Mesothelial cell of epicardium (in vitro differentiated cells): ENCODE data around the gene SHROOM3. TPM values are rescaled to one million over a fixed set of nuclear protein-coding genes. Genes with fewer than 3 reads are reported as not detected.

ENCODE experiments used
- DNase-seq, 2 experiments: peaks; one replicate each; pipeline ENCODE4 v3.0.0; 2021; ENCODE audit warnings: low spot score in 2 of 2; ENCODE audit not compliant: unreplicated experiment in 2 of 2
- H3K27ac Mint-ChIP-seq: 2 replicates; pipeline ENCODE4 v1.8.0; 2021; ENCODE audit warnings: mixed read lengths
- H3K27me3 Mint-ChIP-seq: 2 replicates; pipeline ENCODE4 v1.8.0; 2021; ENCODE audit warnings: low read depth, mixed read lengths
- H3K36me3 Mint-ChIP-seq: 2 replicates; pipeline ENCODE4 v1.8.0; 2021; ENCODE audit warnings: mixed read lengths
- H3K4me1 Mint-ChIP-seq: 2 replicates; pipeline ENCODE4 v1.8.0; 2021; ENCODE audit warnings: mixed read lengths
- H3K4me3 Mint-ChIP-seq: 2 replicates; pipeline ENCODE4 v1.8.0; 2021; ENCODE audit warnings: mild to moderate bottlenecking, moderate library complexity, mixed read lengths
- H3K9me3 Mint-ChIP-seq: 2 replicates; pipeline ENCODE4 v1.8.0; 2021; ENCODE audit warnings: mixed read lengths
- total RNA-seq: library from RNA; stranded (reverse); gene quantifications from 3 replicates; pipeline ENCODE4 v1.2.1, GENCODE V29; 2021
- TF ChIP-seq, protein P1 (sequence below): fragments of 200-600 bp; sonication (generic); IDR thresholded peaks from one replicate; pipeline ENCODE4 v1.5.0; 2021; ENCODE audit warnings: antibody characterized with exemption; ENCODE audit not compliant: unreplicated experiment

SHROOM3 gene
- total RNA-seq, 1 donor from 2014 or later: 62.7 TPM

GRCh38 chr4:76691807-76692582 lies 257.0 kb downstream of the SHROOM3 start:
- peaks cover 68% of the 10 kb centered on the region for H3K4me1 Mint-ChIP-seq
- DNase-seq: no peak
- no peaks in the 10 kb centered on the region for H3K36me3 Mint-ChIP-seq
- TF ChIP-seq, protein P1, sequence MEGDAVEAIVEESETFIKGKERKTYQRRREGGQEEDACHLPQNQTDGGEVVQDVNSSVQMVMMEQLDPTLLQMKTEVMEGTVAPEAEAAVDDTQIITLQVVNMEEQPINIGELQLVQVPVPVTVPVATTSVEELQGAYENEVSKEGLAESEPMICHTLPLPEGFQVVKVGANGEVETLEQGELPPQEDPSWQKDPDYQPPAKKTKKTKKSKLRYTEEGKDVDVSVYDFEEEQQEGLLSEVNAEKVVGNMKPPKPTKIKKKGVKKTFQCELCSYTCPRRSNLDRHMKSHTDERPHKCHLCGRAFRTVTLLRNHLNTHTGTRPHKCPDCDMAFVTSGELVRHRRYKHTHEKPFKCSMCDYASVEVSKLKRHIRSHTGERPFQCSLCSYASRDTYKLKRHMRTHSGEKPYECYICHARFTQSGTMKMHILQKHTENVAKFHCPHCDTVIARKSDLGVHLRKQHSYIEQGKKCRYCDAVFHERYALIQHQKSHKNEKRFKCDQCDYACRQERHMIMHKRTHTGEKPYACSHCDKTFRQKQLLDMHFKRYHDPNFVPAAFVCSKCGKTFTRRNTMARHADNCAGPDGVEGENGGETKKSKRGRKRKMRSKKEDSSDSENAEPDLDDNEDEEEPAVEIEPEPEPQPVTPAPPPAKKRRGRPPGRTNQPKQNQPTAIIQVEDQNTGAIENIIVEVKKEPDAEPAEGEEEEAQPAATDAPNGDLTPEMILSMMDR: no peak
- peak overlapping the region; percentile 97 for H3K4me3 Mint-ChIP-seq
- H3K27ac Mint-ChIP-seq: peak overlapping the region; percentile 55
- no peaks in the 10 kb centered on the region for H3K9me3 Mint-ChIP-seq
- no peaks in the 10 kb centered on the region for H3K27me3 Mint-ChIP-seq

- H3K4me3 Mint-ChIP-seq: no peak overlapping the region
- no peak for DNase-seq
- no peak overlapping the region for H3K27ac Mint-ChIP-seq
Measured at GRCh38 chr4:76692761-76693160, 257.7 kb downstream of the SHROOM3 start.

GRCh38 chr4:76694056-76694455 lies 259.0 kb downstream of the SHROOM3 start:
- H3K27me3 Mint-ChIP-seq: no peaks in the 10 kb centered on the region
- H3K4me1 Mint-ChIP-seq: peaks cover 64% of the 10 kb centered on the region
- no peaks in the 10 kb centered on the region for H3K36me3 Mint-ChIP-seq
- H3K27ac Mint-ChIP-seq: no peak overlapping the region
- TF ChIP-seq, protein P1: no peak
- H3K9me3 Mint-ChIP-seq: no peaks in the 10 kb centered on the region
- H3K4me3 Mint-ChIP-seq: no peak overlapping the region
- DNase-seq: no peak

More at GRCh38 chr4:76692761-76693160, 257.7 kb downstream of the SHROOM3 start:
- H3K27me3 Mint-ChIP-seq: no peaks in the 10 kb centered on the region
- H3K36me3 Mint-ChIP-seq: no peaks in the 10 kb centered on the region
- H3K9me3 Mint-ChIP-seq: no peaks in the 10 kb centered on the region
- peaks cover 69% of the 10 kb centered on the region for H3K4me1 Mint-ChIP-seq
- TF ChIP-seq, protein P1: no peak

DNA sequence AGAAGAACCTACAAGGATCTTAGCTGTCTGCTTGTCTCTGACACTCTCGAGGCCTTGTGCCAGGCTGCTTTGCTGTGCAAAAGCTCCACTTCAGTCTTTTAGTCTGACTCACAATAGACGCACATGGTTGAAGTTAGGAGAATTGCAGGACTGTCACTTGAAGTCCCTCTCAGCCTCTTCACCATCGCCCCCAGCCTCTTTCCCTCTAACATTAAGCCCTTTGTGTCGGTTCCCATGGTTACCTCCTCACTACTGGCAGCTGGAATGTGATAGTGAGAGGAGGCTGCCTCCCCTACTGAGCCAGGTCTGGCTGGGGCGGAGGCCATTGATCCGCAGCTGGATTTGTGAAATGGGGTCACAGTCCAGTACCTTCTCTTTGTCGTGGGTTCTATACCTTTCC lies 261.1 kb downstream of the SHROOM3 start:
- no peaks in the 10 kb centered on the region for H3K9me3 Mint-ChIP-seq
- no peak for DNase-seq
- H3K27ac Mint-ChIP-seq: peak overlapping the region; percentile 62
- no peaks in the 10 kb centered on the region for H3K27me3 Mint-ChIP-seq
- peaks cover 61% of the 10 kb centered on the region for H3K4me1 Mint-ChIP-seq
- TF ChIP-seq, protein P1: no peak
- H3K4me3 Mint-ChIP-seq: no peak overlapping the region
- no peaks in the 10 kb centered on the region for H3K36me3 Mint-ChIP-seq

DNA sequence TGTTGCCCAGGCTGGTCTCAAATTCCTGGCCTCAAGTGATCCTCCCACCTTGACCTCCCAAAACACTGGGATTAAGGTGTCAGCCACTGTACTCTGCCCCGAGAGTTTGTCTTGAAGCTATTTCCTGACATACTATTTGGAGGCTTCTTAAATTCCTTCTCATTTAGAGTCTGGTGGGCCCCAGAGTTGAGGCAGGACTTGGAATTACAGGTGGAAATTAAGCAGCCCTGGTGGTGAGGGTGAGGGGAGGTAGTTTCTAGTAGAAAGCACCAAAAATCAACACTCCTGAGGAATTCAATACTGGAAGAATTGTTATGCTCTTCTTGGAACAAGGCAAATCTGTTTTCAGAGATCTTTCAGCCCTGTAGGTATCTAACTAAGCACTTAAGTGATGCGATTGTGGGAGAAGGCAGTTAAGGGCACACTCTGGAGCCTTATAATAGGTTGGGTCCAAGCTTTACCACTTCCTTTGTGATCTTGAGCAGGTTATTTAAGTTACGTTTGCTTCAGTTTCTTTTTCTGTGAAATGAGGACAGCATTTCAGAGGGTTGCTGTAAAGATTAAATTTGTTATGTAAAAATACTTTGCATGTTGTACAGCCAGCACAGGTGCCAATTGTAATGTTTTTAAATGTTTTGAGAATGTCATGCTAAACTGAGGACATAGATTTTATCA lies 262.2 kb downstream of the SHROOM3 start:
- Mint-ChIP-seq H3K9me3 (no peaks in the 10 kb centered on the region), H3K4me3 (no peak overlapping the region), H3K27me3 (no peaks in the 10 kb centered on the region), H3K36me3 (no peaks in the 10 kb centered on the region), H3K4me1 (peaks cover 55% of the 10 kb centered on the region), H3K27ac (peak overlapping the region; percentile 28)
- TF ChIP-seq, protein P1: no peak
- DNase-seq: no peak
